HCT116 (cell line): ENCODE results near the gene CDK11A. TPM values are rescaled to one million over a fixed set of nuclear protein-coding genes. Genes with fewer than 3 reads are reported as not detected.
"Not testable (repeated sequence)": the region's sequence is repeated elsewhere in the genome, so short reads cannot be mapped to it uniquely, and the experiment has no call there.

ENCODE experiments used
- ATAC-seq: fragments of 200-7000 bp; cut with Tn5 transposase; 2 replicates; pipeline ENCODE4 v1.9.1; 2020; ENCODE audit warnings: mild to moderate bottlenecking, moderate library complexity
- BruUV-seq: library from RNA; stranded (reverse); fragments of 400-500 nt; replicated peaks from 2 replicates; lab custom pipeline; 2021; lab: Mats Ljungman, UMichigan
- CTCF ChIA-PET: fragments of 300-600 bp; sonication (Branson Sonifier 250); formaldehyde crosslinking; loops from one replicate; lab custom pipeline; 2021; ENCODE audit warnings: antibody characterized with exemption; lab: Charles Lee
- POLR2A ChIA-PET: fragments of 300-600, 350-600 bp; sonication (Branson Sonifier 250); formaldehyde crosslinking; loops from one replicate; lab custom pipeline; 2021; ENCODE audit warnings: antibody characterized with exemption; lab: Charles Lee
- RAD21 ChIA-PET, 2 experiments: fragments of 300-600 bp; sonication (Branson Sonifier 250); formaldehyde crosslinking; loops; one replicate each; lab custom pipeline; 2023; ENCODE audit warnings: low total read pairs in 2 of 2; ENCODE audit not compliant: uncharacterized antibody in 2 of 2, unreplicated experiment in 2 of 2, low non-redundant PET in 1 of 2; lab: Charles Lee
- DNase-seq: peaks from one replicate; pipeline ENCODE4 v3.0.0-alpha.2; 2010; ENCODE audit warnings: low read depth, low spot score
- H2AFZ ChIP-seq: fragments of 200-600 bp; shearing (Covaris generic), sonication (generic); 2 replicates; pipeline ENCODE4 v1.6.1; 2017; ENCODE audit warnings: low read depth, mixed run types, mixed read lengths, antibody characterized with exemption, low read length; ENCODE audit not compliant: poor library complexity, severe bottlenecking
- H3K27ac ChIP-seq: 2 replicates; pipeline ENCODE4 v1.5.1; 2012; ENCODE audit warnings: low read depth, low read length
- H3K27me3 ChIP-seq: fragments of 200-600 bp; sonication (generic); 2 replicates; pipeline ENCODE4 v1.6.1; 2016; ENCODE audit warnings: mixed run types, low read length, mixed read lengths; ENCODE audit not compliant: insufficient read depth
- H3K36me3 ChIP-seq, 2 experiments: fragments of 200-500 bp in 1 of 2; fragments of 200-600 bp in 1 of 2; sonication (Bioruptor generic) in 1 of 2; sonication (generic) in 1 of 2; 2 replicates each; pipeline versions ENCODE4 v1.5.1 to v1.6.1; 2014 to 2016; ENCODE audit warnings: low read length in 2 of 2, inconsistent platforms in 1 of 2, mixed read lengths in 1 of 2, mixed run types in 1 of 2; ENCODE audit not compliant: insufficient read depth in 2 of 2, control insufficient read depth in 1 of 2
- H3K4me1 ChIP-seq, 2 experiments: fragments of 200-600 bp in 1 of 2; sonication (generic) in 1 of 2; 2 replicates each; pipeline versions ENCODE4 v1.5.1 to v1.6.1; 2012 to 2017; ENCODE audit warnings: low read length in 2 of 2, inconsistent platforms in 1 of 2, mild to moderate bottlenecking in 1 of 2, mixed read lengths in 1 of 2, mixed run types in 1 of 2, moderate library complexity in 1 of 2; ENCODE audit not compliant: insufficient read depth in 2 of 2, control insufficient read depth in 1 of 2
- H3K4me2 ChIP-seq: fragments of 200-600 bp; sonication (generic); 2 replicates; pipeline ENCODE4 v1.6.1; 2017; ENCODE audit warnings: mixed run types, low read length, mixed read lengths
- H3K4me3 ChIP-seq, 2 experiments: fragments of 200-600 bp in 1 of 2; sonication (generic) in 1 of 2; replicated peaks in 1 of 2; 2 replicates each; pipeline ENCODE4 v1.5.1; 2011 to 2016; ENCODE audit warnings: low read length in 2 of 2, control low read depth in 1 of 2, low read depth in 1 of 2, mild to moderate bottlenecking in 1 of 2, mixed read lengths in 1 of 2, mixed run types in 1 of 2
- H3K79me2 ChIP-seq: fragments of 200-600 bp; sonication (generic); 2 replicates; pipeline ENCODE4 v1.6.1; 2017; ENCODE audit warnings: mild to moderate bottlenecking, mixed run types, low read length, moderate library complexity, mixed read lengths; ENCODE audit not compliant: insufficient read depth
- H3K9ac ChIP-seq: fragments of 200-600 bp; sonication (generic); 2 replicates; pipeline ENCODE4 v1.6.1; 2016; ENCODE audit warnings: low read length, mixed read lengths
- H3K9me2 ChIP-seq: fragments of 200-600 bp; sonication (generic), shearing (Covaris generic); 2 replicates; pipeline ENCODE4 v1.6.1; 2017; ENCODE audit warnings: mixed run types, mild to moderate bottlenecking, moderate library complexity; ENCODE audit not compliant: insufficient read depth
- H3K9me3 ChIP-seq, 2 experiments: fragments of 200-500 bp in 1 of 2; fragments of 200-600 bp in 1 of 2; sonication (Bioruptor generic) in 1 of 2; sonication (generic) in 1 of 2; 2 replicates each; pipeline ENCODE4 v1.6.1; 2014 to 2017; ENCODE audit warnings: low read length in 2 of 2, mixed read lengths in 2 of 2, inconsistent platforms in 1 of 2, low read depth in 1 of 2, mild to moderate bottlenecking in 1 of 2, mixed run types in 1 of 2, moderate library complexity in 1 of 2; ENCODE audit not compliant: control insufficient read depth in 1 of 2, insufficient read depth in 1 of 2
- H4K20me1 ChIP-seq: fragments of 200-600 bp; sonication (generic), shearing (Covaris generic); 2 replicates; pipeline ENCODE4 v1.6.1; 2017; ENCODE audit warnings: mixed run types, mild to moderate bottlenecking, moderate library complexity; ENCODE audit not compliant: insufficient read depth
- intact Hi-C: fragments of 100-400 bp; cut with micrococcal nuclease; formaldehyde crosslinking; loops from 2 replicates; pipeline ENCODE4 v1.10.0; 2022
- total RNA-seq: library from RNA; stranded (reverse); gene quantifications from one replicate; pipeline ENCODE4 v1.2.1, GENCODE V29; 2021; ENCODE audit not compliant: unreplicated experiment

CDK11A gene
- total RNA-seq, 1 experiment from 2014 or later: 61.0 TPM

- POLR2A ChIA-PET, H4K20me1 ChIP-seq, H3K27ac ChIP-seq, intact Hi-C loops, H3K27me3 ChIP-seq, H3K9ac ChIP-seq, H3K36me3 ChIP-seq, H3K9me2 ChIP-seq, H3K4me2 ChIP-seq, H3K79me2 ChIP-seq, DNase-seq, H2AFZ ChIP-seq, H3K4me3 ChIP-seq, CTCF ChIA-PET, RAD21 ChIA-PET, BruUV-seq, H3K4me1 ChIP-seq, ATAC-seq, H3K9me3 ChIP-seq: not testable (repeated sequence)
Measured at GRCh38 chr1:1738799-1739337, 14.7 kb upstream of the CDK11A start.

GRCh38 chr1:1737675-1738590, 13.8 kb upstream of the CDK11A start:
- CTCF ChIA-PET, H3K4me3 ChIP-seq, H3K9me3 ChIP-seq, H4K20me1 ChIP-seq, POLR2A ChIA-PET, H3K4me2 ChIP-seq, BruUV-seq, H3K36me3 ChIP-seq, H3K9me2 ChIP-seq, DNase-seq, ATAC-seq, H2AFZ ChIP-seq, H3K27me3 ChIP-seq, H3K27ac ChIP-seq, H3K79me2 ChIP-seq, RAD21 ChIA-PET, intact Hi-C loops, H3K4me1 ChIP-seq, H3K9ac ChIP-seq: not testable (repeated sequence)
